ENCODE results near the gene BCL2L11.

Gene BCL2L11

GRCh38 chr2:111171337-111171930, 50.7 kb downstream of the BCL2L11 start:
- DNase-seq = no peak

- DNase-seq = no peak
These were observed 52.0 kb downstream of the BCL2L11 start for GRCh38 chr2:111172666-111173065.

- no peak for DNase-seq
These were observed 52.6 kb downstream of the BCL2L11 start for GRCh38 chr2:111173338-111173737.

- no peak for DNase-seq
These were observed 53.1 kb downstream of the BCL2L11 start for GRCh38 chr2:111173856-111174255.

- DNase-seq = no peak
These were observed 54.9 kb downstream of the BCL2L11 start for GRCh38 chr2:111175615-111176014.

- no peak for DNase-seq
These were observed 55.7 kb downstream of the BCL2L11 start for GRCh38 chr2:111176388-111176787.

- no peak for DNase-seq
These were observed 56.2 kb downstream of the BCL2L11 start for GRCh38 chr2:111176867-111177266.

GRCh38 chr2:111178296-111178695, 57.6 kb downstream of the BCL2L11 start:
- no peak for DNase-seq

GRCh38 chr2:111178730-111179405, 58.2 kb downstream of the BCL2L11 start:
- no peak for DNase-seq

GRCh38 chr2:111182121-111182520, 61.4 kb downstream of the BCL2L11 start:
- DNase-seq = no peak

- DNase-seq = no peak
These were observed 62.0 kb downstream of the BCL2L11 start for GRCh38 chr2:111182740-111183139.

GRCh38 chr2:111184725-111185310, 64.1 kb downstream of the BCL2L11 start:
- no peak for DNase-seq

GRCh38 chr2:111185361-111186022, 64.8 kb downstream of the BCL2L11 start:
- DNase-seq = no peak

GRCh38 chr2:111186121-111186715, 65.5 kb downstream of the BCL2L11 start:
- no peak for DNase-seq

- no peak for DNase-seq
These were observed 66.2 kb downstream of the BCL2L11 start for GRCh38 chr2:111186933-111187332.

GRCh38 chr2:111188681-111189080, 68.0 kb downstream of the BCL2L11 start:
- DNase-seq = no peak

- DNase-seq = no peak
These were observed 68.4 kb downstream of the BCL2L11 start for GRCh38 chr2:111189106-111189505.

- no peak for DNase-seq
These were observed 70.3 kb downstream of the BCL2L11 start for GRCh38 chr2:111190816-111191540.

GRCh38 chr2:111191877-111192276, 71.2 kb downstream of the BCL2L11 start:
- no peak for DNase-seq

- DNase-seq = no peak
These were observed 72.2 kb downstream of the BCL2L11 start for GRCh38 chr2:111192776-111193368.

GRCh38 chr2:111194835-111195621, 74.3 kb downstream of the BCL2L11 start:
- no peak for DNase-seq

GRCh38 chr2:111196435-111196834, 75.7 kb downstream of the BCL2L11 start:
- DNase-seq = no peak

Data from SIG-M5 (cell line).